Ascending aorta (tissue), 2 donors: Measurements from ENCODE around the gene CAMSAP1. TPM values are rescaled to one million over a fixed set of nuclear protein-coding genes. Genes with fewer than 3 reads are reported as not detected.

Experiments used
- DNase-seq, 2 donors: peaks; one replicate each; pipeline ENCODE4 v3.0.0-alpha.2; 2019; ENCODE audit warnings: low spot score in 2 of 2
- H3K27ac ChIP-seq, 2 donors: fragments of 200-600 bp; sonication (generic); one replicate each; pipeline ENCODE4 v1.5.1; 2016 to 2017; ENCODE audit warnings: mild to moderate bottlenecking in 1 of 2
- H3K27me3 ChIP-seq: fragments of 200-600 bp; sonication (generic); one replicate; pipeline ENCODE4 v1.5.1; 2017
- H3K36me3 ChIP-seq, 2 donors: fragments of 200-600 bp; sonication (generic); one replicate each; pipeline ENCODE4 v1.5.1; 2016
- H3K4me1 ChIP-seq, 2 donors: fragments of 200-600 bp; sonication (generic); one replicate each; pipeline ENCODE4 v1.5.1; 2016 to 2017; ENCODE audit warnings: mild to moderate bottlenecking in 1 of 2
- H3K4me3 ChIP-seq, 2 donors: fragments of 200-600 bp; sonication (generic); one replicate each; pipeline ENCODE4 v1.5.1; 2016 to 2017; ENCODE audit warnings: mild to moderate bottlenecking in 1 of 2
- H3K9me3 ChIP-seq, 2 donors: fragments of 200-600 bp; sonication (generic); one replicate each; pipeline ENCODE4 v1.5.1; 2016
- intact Hi-C: fragments of 100-400 bp; cut with DNase I; formaldehyde crosslinking; loops from one replicate; pipeline ENCODE4 v1.15.1; 2023
- total RNA-seq: library from RNA; depleted of rRNA; stranded (reverse); fragments of >200 nt; gene quantifications from one replicate; pipeline ENCODE4 v1.1.0, GENCODE V29; 2016
- TF ChIP-seq, protein P1 (sequence below), 3 experiments: fragments of 200-600 bp in 2 of 3; fragments of 450-650 bp in 1 of 3; sonication (generic) in 2 of 3; IDR thresholded peaks; one replicate each; pipeline ENCODE4 v1.5.1; 2016 to 2019; ENCODE audit warnings: antibody characterized with exemption in 3 of 3, mild to moderate bottlenecking in 1 of 3, moderate library complexity in 1 of 3

CAMSAP1 gene
- total RNA-seq, 1 donor from 2014 or later, result 10.1 TPM

DNA sequence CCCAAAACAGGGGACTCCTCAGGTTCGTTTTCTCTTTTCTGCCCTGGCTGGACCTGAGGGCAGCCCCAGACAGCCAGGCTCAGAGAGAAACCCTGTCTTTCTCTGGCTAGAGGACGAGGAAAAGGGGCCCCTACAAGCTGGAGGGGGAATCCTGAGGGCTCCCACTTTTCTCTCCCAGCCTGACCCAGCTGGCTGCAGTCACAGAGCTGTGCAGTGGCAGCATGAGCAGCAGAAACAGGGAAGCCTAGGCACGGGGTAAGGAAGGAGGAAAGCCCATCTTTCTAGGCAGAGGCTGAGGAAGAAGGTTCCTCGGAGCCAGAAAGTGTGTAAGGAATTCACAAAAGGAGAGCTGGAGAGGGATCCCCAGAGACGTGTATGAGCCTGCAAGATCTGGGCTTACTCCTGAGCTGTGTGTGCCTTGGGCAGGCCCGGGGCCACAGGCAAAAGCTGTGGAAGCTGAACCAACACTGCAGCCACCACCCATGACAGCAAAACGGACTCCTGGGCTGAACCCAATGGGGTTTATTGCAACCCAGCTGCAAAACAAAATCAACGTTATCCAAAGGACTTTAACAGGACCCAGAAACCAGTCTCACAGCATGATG lies 16.2 kb downstream of the CAMSAP1 start:
- no peaks in the 10 kb centered on the region for H3K27me3 ChIP-seq
- TF ChIP-seq, protein P1, sequence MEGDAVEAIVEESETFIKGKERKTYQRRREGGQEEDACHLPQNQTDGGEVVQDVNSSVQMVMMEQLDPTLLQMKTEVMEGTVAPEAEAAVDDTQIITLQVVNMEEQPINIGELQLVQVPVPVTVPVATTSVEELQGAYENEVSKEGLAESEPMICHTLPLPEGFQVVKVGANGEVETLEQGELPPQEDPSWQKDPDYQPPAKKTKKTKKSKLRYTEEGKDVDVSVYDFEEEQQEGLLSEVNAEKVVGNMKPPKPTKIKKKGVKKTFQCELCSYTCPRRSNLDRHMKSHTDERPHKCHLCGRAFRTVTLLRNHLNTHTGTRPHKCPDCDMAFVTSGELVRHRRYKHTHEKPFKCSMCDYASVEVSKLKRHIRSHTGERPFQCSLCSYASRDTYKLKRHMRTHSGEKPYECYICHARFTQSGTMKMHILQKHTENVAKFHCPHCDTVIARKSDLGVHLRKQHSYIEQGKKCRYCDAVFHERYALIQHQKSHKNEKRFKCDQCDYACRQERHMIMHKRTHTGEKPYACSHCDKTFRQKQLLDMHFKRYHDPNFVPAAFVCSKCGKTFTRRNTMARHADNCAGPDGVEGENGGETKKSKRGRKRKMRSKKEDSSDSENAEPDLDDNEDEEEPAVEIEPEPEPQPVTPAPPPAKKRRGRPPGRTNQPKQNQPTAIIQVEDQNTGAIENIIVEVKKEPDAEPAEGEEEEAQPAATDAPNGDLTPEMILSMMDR (IDR thresholded peaks at IDR 0.05), result no peak
- H3K4me1 ChIP-seq, result peaks cover 3 to 18% of the 10 kb centered on the region in 2 donors
- intact Hi-C loops, result no loop called here
- H3K27ac ChIP-seq, result no peak overlapping the region
- no peaks in the 10 kb centered on the region for H3K36me3 ChIP-seq
- no peak overlapping the region for H3K4me3 ChIP-seq
- peaks cover 0 to 8% of the 10 kb centered on the region in 2 donors for H3K9me3 ChIP-seq
- DNase-seq, result no peak

- peaks cover 3 to 18% of the 10 kb centered on the region in 2 donors for H3K4me1 ChIP-seq
- intact Hi-C loops, result no loop called here
- no peak for DNase-seq
- no peak overlapping the region for H3K4me3 ChIP-seq
- H3K36me3 ChIP-seq, result no peaks in the 10 kb centered on the region
- peaks cover 0 to 5% of the 10 kb centered on the region in 2 donors for H3K9me3 ChIP-seq
- TF ChIP-seq, protein P1 (IDR thresholded peaks at IDR 0.05), result no peak
- no peaks in the 10 kb centered on the region for H3K27me3 ChIP-seq
- no peak overlapping the region for H3K27ac ChIP-seq
These were observed 16.9 kb downstream of the CAMSAP1 start for GRCh38 chr9:135890190-135891026.

GRCh38 chr9:135889564-135890189 lies 17.7 kb downstream of the CAMSAP1 start:
- intact Hi-C loops, result no loop called here
- H3K4me3 ChIP-seq, result no peak overlapping the region
- no peaks in the 10 kb centered on the region for H3K36me3 ChIP-seq
- DNase-seq, result no peak
- H3K27ac ChIP-seq, result no peak overlapping the region
- H3K27me3 ChIP-seq, result no peaks in the 10 kb centered on the region
- H3K4me1 ChIP-seq, result peaks cover 3 to 20% of the 10 kb centered on the region in 2 donors
- no peaks in the 10 kb centered on the region for H3K9me3 ChIP-seq
- TF ChIP-seq, protein P1 (IDR thresholded peaks at IDR 0.05), result no peak

GRCh38 chr9:135888766-135889394 lies 18.5 kb downstream of the CAMSAP1 start:
- Histone ChIP-seq H3K9me3 (no peaks in the 10 kb centered on the region), H3K27ac (no peak overlapping the region), H3K27me3 (no peaks in the 10 kb centered on the region), H3K4me1 (peaks cover 3 to 20% of the 10 kb centered on the region in 2 donors), H3K4me3 (no peak overlapping the region), H3K36me3 (no peaks in the 10 kb centered on the region)
- TF ChIP-seq, protein P1 (IDR thresholded peaks at IDR 0.05), result no peak
- DNase-seq, result no peak
- intact Hi-C loops, result no loop called here

DNA sequence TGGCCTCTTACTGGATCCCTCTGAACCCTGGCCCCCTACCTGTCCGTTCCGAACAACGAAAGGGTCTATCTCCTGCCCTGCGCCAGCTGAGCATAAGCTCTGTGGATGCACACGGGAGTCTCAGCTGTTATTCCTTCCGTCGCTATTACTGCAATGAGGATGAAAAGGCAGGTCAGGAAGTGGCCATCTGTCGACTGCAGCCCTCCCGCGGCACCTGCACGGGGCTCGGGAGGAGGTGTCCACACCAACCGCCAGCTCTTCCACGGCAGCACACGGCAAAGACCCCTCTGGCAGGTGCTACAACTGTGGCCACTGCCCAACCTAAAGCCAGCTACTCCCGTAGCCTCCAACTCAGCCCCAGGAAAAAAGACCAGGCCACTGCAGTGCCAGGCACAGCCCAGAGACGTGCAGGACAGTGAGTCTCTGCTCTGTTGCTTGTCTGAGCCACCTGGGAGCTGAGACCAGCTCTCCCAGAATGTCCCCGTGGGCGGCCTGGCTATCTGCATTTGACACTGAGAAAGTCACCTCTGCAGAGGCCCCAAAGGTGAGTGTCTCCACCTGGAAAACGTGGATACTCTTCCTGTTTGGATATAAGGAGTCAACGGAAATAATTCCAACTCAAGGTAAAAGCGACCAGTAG lies 19.1 kb downstream of the CAMSAP1 start:
- intact Hi-C loops, result no loop called here
- H3K9me3 ChIP-seq, result no peaks in the 10 kb centered on the region
- no peaks in the 10 kb centered on the region for H3K27me3 ChIP-seq
- H3K4me3 ChIP-seq, result peak overlapping the region in 1 of 2 donors; percentile 18
- H3K36me3 ChIP-seq, result no peaks in the 10 kb centered on the region
- DNase-seq, result no peak
- no peak overlapping the region for H3K27ac ChIP-seq
- TF ChIP-seq, protein P1 (IDR thresholded peaks at IDR 0.05), result no peak
- H3K4me1 ChIP-seq, result peaks cover 3 to 20% of the 10 kb centered on the region in 2 donors
